GM23248 (cell line): ENCODE measurements around the gene WDR64. TPM values are rescaled to one million over a fixed set of nuclear protein-coding genes. Genes with fewer than 3 reads are reported as not detected.

Experiments
- DNase-seq: peaks from one replicate; pipeline ENCODE4 v3.0.0-alpha.2; 2015
- H2AFZ ChIP-seq: fragments of 200-600 bp; sonication (generic); 2 replicates; pipeline ENCODE4 v1.6.1; 2016; ENCODE audit warnings: antibody characterized with exemption
- H3F3A ChIP-seq: fragments of 200-600 bp; sonication (generic); 2 replicates; pipeline ENCODE4 v1.6.1; 2016; ENCODE audit warnings: mild to moderate bottlenecking, antibody characterized with exemption, mixed run types; ENCODE audit not compliant: insufficient read depth
- H3K27ac ChIP-seq: fragments of 200-600 bp; sonication (generic); 2 replicates; pipeline ENCODE4 v1.5.1; 2016; ENCODE audit warnings: mild to moderate bottlenecking
- H3K27me3 ChIP-seq: fragments of 200-600 bp; sonication (generic); replicated peaks from 2 replicates; pipeline ENCODE4 v1.6.1; 2016; ENCODE audit warnings: mild to moderate bottlenecking; ENCODE audit not compliant: insufficient read depth
- H3K36me3 ChIP-seq: fragments of 200-600 bp; sonication (generic); 2 replicates; pipeline ENCODE4 v1.6.1; 2016; ENCODE audit warnings: low read depth, mild to moderate bottlenecking
- H3K4me1 ChIP-seq: fragments of 200-600 bp; sonication (generic); 2 replicates; pipeline ENCODE4 v1.6.1; 2016; ENCODE audit warnings: mild to moderate bottlenecking; ENCODE audit not compliant: insufficient read depth
- H3K4me2 ChIP-seq: fragments of 200-600 bp; sonication (generic); one replicate; pipeline ENCODE4 v1.6.1; 2016; ENCODE audit warnings: mild to moderate bottlenecking; ENCODE audit not compliant: unreplicated experiment
- H3K4me3 ChIP-seq: fragments of 200-600 bp; sonication (generic); 2 replicates; pipeline ENCODE4 v1.5.1; 2016; ENCODE audit warnings: mild to moderate bottlenecking
- H3K79me2 ChIP-seq: fragments of 200-600 bp; sonication (generic); 2 replicates; pipeline ENCODE4 v1.6.1; 2016; ENCODE audit warnings: mild to moderate bottlenecking; ENCODE audit not compliant: insufficient read depth
- H3K9ac ChIP-seq: fragments of 200-600 bp; sonication (generic); 2 replicates; pipeline ENCODE4 v1.6.1; 2016; ENCODE audit warnings: mild to moderate bottlenecking
- H3K9me2 ChIP-seq: fragments of 200-600 bp; sonication (generic); 2 replicates; pipeline ENCODE4 v1.6.1; 2016; ENCODE audit warnings: mixed run types, mild to moderate bottlenecking, moderate library complexity; ENCODE audit not compliant: insufficient read depth
- H3K9me3 ChIP-seq: fragments of 200-600 bp; sonication (generic); one replicate; pipeline ENCODE4 v1.6.1; 2017; ENCODE audit warnings: low read depth
- H4K20me1 ChIP-seq: fragments of 200-600 bp; sonication (generic); 2 replicates; pipeline ENCODE4 v1.6.0; 2016; ENCODE audit not compliant: insufficient read depth
- EZH2 ChIP-seq: fragments of 200-600 bp; sonication (generic); IDR thresholded peaks from 2 replicates; pipeline ENCODE4 v1.6.1; 2018; ENCODE audit warnings: antibody characterized with exemption, mild to moderate bottlenecking; ENCODE audit not compliant: insufficient read depth, poor library complexity, severe bottlenecking
- EZH2phosphoT487 ChIP-seq: fragments of 200-600 bp; sonication (generic); IDR thresholded peaks from 2 replicates; pipeline ENCODE4 v1.6.1; 2018; ENCODE audit warnings: antibody characterized with exemption, moderate library complexity, mild to moderate bottlenecking, low read depth; ENCODE audit not compliant: insufficient read depth
- WGBS, 2 experiments: methylation state at CpG; one replicate each; pipeline ENCODE4 v1.1.6; 2015 to 2017; ENCODE audit warnings: low lambda C conversion rate in 2 of 2, low coverage in 1 of 2; ENCODE audit errors: missing lambda C conversion rate in 2 of 2; 5-methylcytosine and 5-hydroxymethylcytosine counted together
- in situ Hi-C: fragments of 300-500 bp; cut with MboI; formaldehyde crosslinking; loops from 2 replicates; pipeline ENCODE4 v1.15.0; 2020
- polyA plus RNA-seq: library from polyadenylated mRNA; unstranded; fragments of >200 nt; fragmentation: Nextera tagmentation; extraction: Ambion mirVana; gene quantifications from 2 replicates; pipeline ENCODE4 v1.2.1, GENCODE V29; 2016
- total RNA-seq: library from RNA; depleted of rRNA; stranded (reverse); fragments of >200 nt; shearing (Covaris generic); gene quantifications from 2 replicates; pipeline ENCODE4 v1.2.3, GENCODE V29; 2014

WDR64 gene
- total and polyA plus RNA-seq, 2 experiments from 2014 or later, result not detected

DNA sequence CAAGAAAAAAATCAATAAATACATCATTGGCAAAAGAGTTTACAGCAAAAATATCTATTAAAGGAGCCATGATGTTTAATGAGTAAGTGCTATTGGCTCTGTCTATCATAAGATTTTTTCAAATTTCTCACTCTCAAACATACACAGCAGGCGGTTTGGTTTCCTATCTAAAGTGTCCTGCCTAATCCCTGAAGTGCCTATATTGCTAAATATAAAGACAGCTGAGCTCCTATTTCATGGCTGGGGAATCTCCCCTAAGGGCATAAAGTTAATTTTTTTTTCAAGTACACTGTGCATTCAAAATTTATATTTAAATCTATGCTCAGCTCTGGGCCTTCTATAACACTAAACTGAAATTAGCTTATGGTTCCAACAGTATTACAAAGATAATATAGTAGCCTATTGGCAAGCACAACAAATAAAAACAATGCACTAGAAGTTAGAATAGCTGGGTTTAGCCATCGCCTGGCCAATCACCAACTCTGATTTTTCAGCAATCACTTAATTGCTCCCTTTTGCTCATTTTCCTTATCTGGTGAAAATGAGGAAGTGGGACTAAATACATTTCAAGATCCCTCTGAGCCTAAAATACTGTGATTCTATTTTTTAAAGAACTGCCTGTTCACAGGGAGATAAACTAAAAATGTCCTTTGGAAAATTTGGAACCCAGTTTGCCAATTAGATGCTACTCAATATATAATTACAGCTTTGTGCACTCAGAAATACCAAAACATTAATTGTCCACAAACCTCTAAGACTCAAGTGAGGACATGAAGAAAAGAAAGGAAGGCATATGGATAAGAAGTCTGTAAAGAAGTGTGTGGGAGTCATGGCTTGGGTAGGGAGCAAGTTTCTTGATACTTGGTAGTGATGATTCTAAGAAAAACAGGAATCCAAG, 62.5 kb downstream of the WDR64 start:
- TF ChIP-seq EZH2 (no peak), EZH2phosphoT487 (no peak)
- no peaks in the 10 kb centered on the region for H3K27me3 ChIP-seq
- H3K9me3 ChIP-seq, result no peaks in the 10 kb centered on the region
- peaks cover 29% of the 10 kb centered on the region for H3F3A ChIP-seq
- H3K9ac ChIP-seq, result no peak overlapping the region
- H2AFZ ChIP-seq, result no peak overlapping the region
- H3K27ac ChIP-seq, result no peak overlapping the region
- whole genome bisulfite sequencing, 2 experiments, result 94 to 97% methylated on average over 2 of the region's 2 CpGs
- no peak overlapping the region for H3K4me3 ChIP-seq
- DNase-seq, result no peak
- no peak overlapping the region for H3K4me2 ChIP-seq
- no peaks in the 10 kb centered on the region for H3K36me3 ChIP-seq
- H3K4me1 ChIP-seq, result peaks cover 26% of the 10 kb centered on the region; the same call in 1 of the 2 replicates
- no peaks in the 10 kb centered on the region for H3K9me2 ChIP-seq
- no peaks in the 10 kb centered on the region for H4K20me1 ChIP-seq
- in situ Hi-C loops, result no loop called here
- no peaks in the 10 kb centered on the region for H3K79me2 ChIP-seq

- 58 to 60% methylated on average over 3 of the region's 3 CpGs for WGBS, 2 experiments
- H3K27ac ChIP-seq, result no peak overlapping the region
- no peaks in the 10 kb centered on the region for H3K9me3 ChIP-seq
- TF ChIP-seq EZH2phosphoT487 (no peak), EZH2 (no peak)
- DNase-seq, result no peak
- H3K4me2 ChIP-seq, result peak overlapping the region; percentile 35
- H3K79me2 ChIP-seq, result no peaks in the 10 kb centered on the region
- H4K20me1 ChIP-seq, result no peaks in the 10 kb centered on the region
- no peak overlapping the region for H3K4me3 ChIP-seq
- H3K9ac ChIP-seq, result no peak overlapping the region
- no peaks in the 10 kb centered on the region for H3K27me3 ChIP-seq
- in situ Hi-C loops, result no loop called here
- H3K4me1 ChIP-seq, result peaks cover 26% of the 10 kb centered on the region; the same call in 1 of the 2 replicates
- no peaks in the 10 kb centered on the region for H3K36me3 ChIP-seq
- H3F3A ChIP-seq, result peaks cover 29% of the 10 kb centered on the region
- H3K9me2 ChIP-seq, result no peaks in the 10 kb centered on the region
- no peak overlapping the region for H2AFZ ChIP-seq
Measured at GRCh38 chr1:241715435-241715834, 63.4 kb downstream of the WDR64 start.

- H3K4me3 ChIP-seq, result no peak overlapping the region
- H3K79me2 ChIP-seq, result no peaks in the 10 kb centered on the region
- no peaks in the 10 kb centered on the region for H3K36me3 ChIP-seq
- no peaks in the 10 kb centered on the region for H4K20me1 ChIP-seq
- peaks cover 29% of the 10 kb centered on the region for H3F3A ChIP-seq
- peak overlapping the region; percentile 35 for H3K4me2 ChIP-seq
- no peaks in the 10 kb centered on the region for H3K27me3 ChIP-seq
- 0% methylated on average over 4 of the region's 4 CpGs for WGBS, 2 experiments
- peak; percentile 69 for DNase-seq
- in situ Hi-C loops, result no loop called here
- H3K9ac ChIP-seq, result no peak overlapping the region
- H2AFZ ChIP-seq, result no peak overlapping the region
- no peaks in the 10 kb centered on the region for H3K9me3 ChIP-seq
- H3K9me2 ChIP-seq, result no peaks in the 10 kb centered on the region
- TF ChIP-seq EZH2phosphoT487 (no peak), EZH2 (no peak)
- H3K4me1 ChIP-seq, result peaks cover 26% of the 10 kb centered on the region; the same call in 1 of the 2 replicates
- no peak overlapping the region for H3K27ac ChIP-seq
Measured at GRCh38 chr1:241715956-241716355, 63.9 kb downstream of the WDR64 start.

DNA sequence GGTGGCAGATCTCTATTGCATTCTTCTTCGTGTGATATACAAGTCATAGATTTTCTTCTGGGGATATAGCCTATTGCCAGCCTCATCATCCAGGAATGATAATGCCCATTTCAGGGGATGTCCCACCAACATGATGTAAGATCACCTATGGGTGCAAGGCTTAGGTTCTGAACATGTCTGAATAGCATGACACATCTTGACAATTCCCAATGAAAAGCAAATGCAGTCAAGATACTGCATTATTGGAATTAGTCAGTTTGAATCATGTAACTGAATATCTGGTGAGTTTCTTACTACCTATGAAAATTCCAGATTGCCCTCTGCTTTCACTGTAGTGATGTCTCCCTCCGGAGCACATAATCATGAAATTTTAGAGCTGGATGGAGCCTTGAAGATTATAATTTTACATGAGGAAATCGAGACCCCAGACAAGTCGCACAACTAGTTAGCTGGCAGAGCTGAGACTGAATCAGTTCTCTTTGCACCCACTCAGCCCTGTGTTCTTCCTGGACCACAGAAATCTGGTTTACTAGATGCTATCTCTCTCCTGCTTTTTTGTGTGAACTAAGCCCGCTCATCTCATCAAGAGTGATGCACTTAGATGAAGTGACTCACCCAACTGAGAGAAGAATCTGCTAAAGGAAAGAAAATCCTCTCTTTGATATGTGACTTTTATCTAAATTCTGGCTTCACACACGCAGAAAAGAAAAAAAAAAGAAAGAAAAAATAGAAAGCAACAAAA, 65.0 kb downstream of the WDR64 start:
- no peak for TF ChIP-seq EZH2phosphoT487
- no peak for TF ChIP-seq EZH2
- H3K27ac ChIP-seq, result no peak overlapping the region; the same call in 1 of the 2 replicates
- H3K4me2 ChIP-seq, result peak overlapping the region; percentile 17
- H3F3A ChIP-seq, result peaks cover 29% of the 10 kb centered on the region
- peaks cover 26% of the 10 kb centered on the region; the same call in 1 of the 2 replicates for H3K4me1 ChIP-seq
- H3K9ac ChIP-seq, result no peak overlapping the region
- H4K20me1 ChIP-seq, result no peaks in the 10 kb centered on the region
- no peaks in the 10 kb centered on the region for H3K36me3 ChIP-seq
- no peaks in the 10 kb centered on the region for H3K79me2 ChIP-seq
- 0 out of 2 replicates have a peak overlapping the region, but pooled peaks have one; percentile 6 for H2AFZ ChIP-seq
- peak overlapping the region; percentile 4; the same call in 1 of the 2 replicates for H3K4me3 ChIP-seq
- 28 to 35% methylated on average over 6 of the region's 6 CpGs for WGBS, 2 experiments
- in situ Hi-C loops, result no loop called here
- no peaks in the 10 kb centered on the region for H3K27me3 ChIP-seq
- H3K9me2 ChIP-seq, result no peaks in the 10 kb centered on the region
- DNase-seq, result peak; percentile 76
- no peaks in the 10 kb centered on the region for H3K9me3 ChIP-seq
